Suprapubic skin (tissue), 3 donors: ENCODE results near the gene SLC37A1.

Experiments
- CTCF ChIP-seq, 2 donors: fragments of 200-600 bp in 1 of 2; fragments of 450-650 bp in 1 of 2; sonication (generic) in 1 of 2; IDR thresholded peaks; one replicate each; pipeline ENCODE4 v1.5.1; 2016 to 2019; ENCODE audit warnings: antibody characterized with exemption in 2 of 2, mild to moderate bottlenecking in 1 of 2, moderate library complexity in 1 of 2
- POLR2A ChIP-seq, 2 donors: fragments of 450-650 bp; IDR thresholded peaks; one replicate each; pipeline ENCODE4 v1.6.1; 2017; ENCODE audit warnings: antibody characterized with exemption in 2 of 2, mild to moderate bottlenecking in 2 of 2, moderate library complexity in 2 of 2

- TF ChIP-seq CTCF (IDR thresholded peaks at IDR 0.05) (no peak), POLR2A (IDR thresholded peaks at IDR 0.05) (no peak)
These were observed 22.0 kb downstream of the SLC37A1 start for GRCh38 chr21:42535602-42536171.
